Suppressor macrophage (primary cell): ENCODE measurements around the gene GRHL1.
"Not testable (repeated sequence)": the region's sequence is repeated elsewhere in the genome, so short reads cannot be mapped to it uniquely, and the experiment has no call there.

Experiments used
- DNase-seq, 4 experiments: peaks; one replicate each; pipeline ENCODE4 v3.0.0-alpha.2; 2020 to 2022

The GRHL1 gene

DNA sequence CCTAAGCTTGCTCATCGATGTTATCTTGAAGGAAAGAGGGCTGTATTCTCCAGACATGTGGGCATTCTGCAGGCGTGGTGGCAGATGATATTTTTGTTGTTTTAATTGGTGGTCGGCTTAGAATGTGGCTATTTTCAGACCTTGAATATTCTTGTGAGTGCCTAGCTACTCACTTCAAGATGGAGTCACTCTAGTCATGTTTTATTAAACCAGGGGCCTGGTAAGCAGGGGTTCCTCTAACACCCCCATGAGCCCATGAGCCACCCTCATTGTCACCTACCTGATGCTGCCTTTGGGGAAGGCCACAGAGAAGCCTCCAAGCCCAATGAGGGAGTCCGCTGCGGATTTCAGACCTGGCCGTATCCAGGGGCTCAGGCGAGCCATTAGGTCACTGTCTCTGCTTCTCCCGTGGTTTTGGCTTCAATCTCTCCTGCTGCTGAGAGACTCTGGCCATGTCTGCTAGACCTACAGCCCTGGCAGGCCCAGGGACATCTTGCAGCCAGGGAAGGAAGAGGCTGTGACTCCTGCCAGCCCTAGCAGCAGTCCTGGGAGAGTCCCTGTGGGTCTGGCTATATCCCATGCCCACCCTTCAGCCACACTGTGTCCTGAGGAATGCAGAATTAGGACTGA, 75.6 kb downstream of the GRHL1 start:
- DNase-seq = no peak

DNA sequence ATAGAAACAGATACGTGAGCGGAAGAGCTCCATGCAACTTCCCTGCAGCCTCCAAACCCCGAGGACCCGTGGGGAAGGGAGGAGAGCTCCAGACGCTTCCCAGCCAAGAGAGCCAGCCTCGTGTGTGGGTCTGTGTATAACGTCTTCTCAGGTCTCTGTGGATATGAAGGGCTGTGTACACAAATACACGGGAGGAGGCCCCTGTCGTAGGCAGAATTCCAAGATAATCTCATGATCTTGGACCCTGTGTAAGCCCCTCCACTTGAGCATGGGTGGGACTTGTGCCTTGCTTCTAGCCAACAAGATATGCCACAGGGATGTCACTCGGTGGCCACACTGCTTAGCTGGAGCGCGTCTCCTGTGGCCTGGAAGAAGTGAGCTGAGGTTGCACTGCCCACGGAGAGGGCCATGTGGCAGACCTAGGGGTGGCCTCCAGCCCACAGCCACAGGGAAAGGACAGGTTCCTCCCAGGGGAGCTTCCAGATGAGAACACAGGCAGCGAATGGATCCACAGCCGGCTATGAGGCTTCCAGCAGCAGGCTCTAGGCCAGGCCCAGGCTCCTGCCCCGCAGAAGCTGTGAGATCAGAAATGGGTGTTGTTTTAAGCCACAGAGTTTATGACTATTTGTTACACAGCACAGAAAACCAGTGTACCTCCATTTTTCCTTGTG, 76.3 kb downstream of the GRHL1 start:
- DNase-seq = peak in 2 of 4 experiments; percentile 35 to 50

DNA sequence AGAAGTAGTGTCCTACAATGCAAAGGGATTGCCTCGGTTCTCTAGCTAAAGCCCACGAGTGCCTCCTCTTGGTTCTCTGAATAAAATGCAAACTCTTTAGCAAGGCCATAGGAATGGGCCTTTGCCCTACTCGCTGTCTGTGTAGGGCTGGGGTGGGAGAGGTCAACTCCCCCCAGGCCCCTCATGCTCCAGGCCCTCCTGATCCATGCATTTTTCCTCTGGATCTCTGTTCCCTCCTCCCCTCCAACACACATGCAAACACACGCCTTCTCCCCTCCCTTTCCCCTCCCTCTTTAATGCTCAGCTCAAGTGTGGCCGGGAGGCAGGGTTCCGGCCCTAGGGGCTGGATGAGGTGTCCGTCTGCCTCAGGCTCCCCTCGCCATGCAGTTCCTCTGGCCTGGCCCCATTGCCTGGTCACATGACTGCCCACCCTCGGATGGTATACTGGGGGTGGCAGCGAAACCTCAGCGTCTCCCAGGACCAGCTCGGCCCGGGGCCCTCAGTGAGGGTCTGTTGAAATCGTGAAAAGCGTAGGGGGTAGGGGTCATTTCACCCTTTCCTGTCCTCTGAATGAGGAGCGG, 77.0 kb downstream of the GRHL1 start:
- DNase-seq = peak; percentile 44 to 66 (median 54)

DNA sequence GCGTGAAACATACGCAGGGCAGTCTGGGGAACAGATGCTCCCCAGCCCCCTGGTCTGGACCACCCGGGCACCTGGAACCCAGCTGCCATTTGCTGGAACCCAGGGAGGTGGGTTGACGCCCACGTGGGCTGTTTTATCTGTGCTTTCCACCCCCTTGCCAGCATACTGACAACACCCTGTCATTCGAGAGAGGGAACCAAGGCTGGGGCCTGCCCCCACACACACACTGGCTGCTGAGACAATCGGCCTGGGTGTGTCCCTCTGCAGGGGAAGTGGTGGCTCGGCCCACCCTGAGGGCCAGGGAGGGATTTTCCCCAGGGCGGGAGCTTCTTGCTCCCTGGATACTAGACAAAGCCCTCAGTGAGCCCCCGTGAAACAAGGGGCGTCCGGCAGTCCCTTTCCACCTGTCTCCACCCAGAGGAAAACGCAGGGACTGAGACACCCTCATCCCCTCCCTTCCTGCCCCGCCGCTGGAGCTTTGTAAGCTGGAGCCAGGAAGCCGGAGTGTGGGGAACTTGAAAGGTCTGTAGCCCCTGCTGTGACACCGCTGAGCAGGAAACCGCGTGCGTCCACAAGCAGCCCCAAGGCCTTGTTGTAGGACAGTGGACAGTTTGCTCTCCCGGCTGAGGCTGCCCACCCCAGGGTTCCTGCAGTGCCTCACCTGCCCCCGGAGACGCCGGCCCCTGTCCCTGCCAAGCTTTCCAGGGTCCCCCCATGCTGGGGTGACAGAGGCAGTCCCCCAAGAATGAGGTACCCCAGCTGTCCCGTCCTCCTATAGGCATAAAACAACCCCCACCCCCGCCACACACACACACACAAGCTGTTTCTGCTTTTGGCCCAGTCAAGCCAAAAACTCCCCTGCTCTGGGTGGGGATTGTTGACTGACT, 77.7 kb downstream of the GRHL1 start:
- peak; percentile 91 to 96 (median 94) for DNase-seq

DNA sequence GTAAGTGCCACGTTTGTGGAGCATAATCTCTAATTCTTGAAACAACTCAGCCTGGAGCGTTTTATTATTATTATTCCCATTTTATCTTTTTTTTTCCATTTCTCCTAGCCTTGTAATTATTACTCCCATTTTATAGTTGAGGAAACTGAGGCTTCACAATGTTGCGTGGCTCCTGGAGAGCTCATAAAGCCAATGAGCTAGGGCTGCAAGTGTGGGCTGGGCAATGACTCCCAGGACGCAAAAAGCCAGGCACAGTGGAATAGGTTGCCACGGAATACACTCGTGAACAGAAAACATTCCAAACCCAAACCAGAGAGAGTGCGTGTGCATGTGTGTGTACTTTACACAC, 78.4 kb downstream of the GRHL1 start:
- DNase-seq = no peak

- DNase-seq = no peak
Observed at GRCh38 chr2:10030311-10030736, 78.8 kb downstream of the GRHL1 start.

GRCh38 chr2:10030798-10031197, 79.3 kb downstream of the GRHL1 start:
- DNase-seq = not testable (repeated sequence)

GRCh38 chr2:10031886-10032745, 80.6 kb downstream of the GRHL1 start:
- DNase-seq = no peak

- DNase-seq = no peak
Observed at GRCh38 chr2:10032746-10033105, 81.2 kb downstream of the GRHL1 start.

- DNase-seq = no peak
Observed at GRCh38 chr2:10033251-10034006, 81.9 kb downstream of the GRHL1 start.

- DNase-seq = peak; percentile 70 to 87 (median 80)
Observed at GRCh38 chr2:10034333-10035052, 83.0 kb downstream of the GRHL1 start.

DNA sequence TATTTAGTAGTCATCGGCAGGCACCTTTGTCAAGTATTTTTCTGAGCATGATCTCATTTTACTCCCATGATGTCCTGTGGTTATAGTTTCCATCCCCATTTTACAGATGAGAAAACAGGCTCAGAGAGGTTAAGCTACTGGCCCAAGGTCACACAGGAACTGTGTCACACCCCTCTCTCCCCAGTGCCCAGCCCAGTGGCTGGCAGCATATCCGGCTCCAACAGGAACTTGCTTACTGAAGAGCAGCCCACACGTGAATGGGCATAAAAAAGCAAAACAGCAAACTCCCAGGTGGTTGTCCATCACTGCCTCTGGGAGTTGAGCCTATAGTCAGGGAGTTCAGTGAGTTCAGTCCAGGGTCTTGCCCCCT, 83.5 kb downstream of the GRHL1 start:
- DNase-seq = peak; percentile 59 to 76 (median 70)

DNA sequence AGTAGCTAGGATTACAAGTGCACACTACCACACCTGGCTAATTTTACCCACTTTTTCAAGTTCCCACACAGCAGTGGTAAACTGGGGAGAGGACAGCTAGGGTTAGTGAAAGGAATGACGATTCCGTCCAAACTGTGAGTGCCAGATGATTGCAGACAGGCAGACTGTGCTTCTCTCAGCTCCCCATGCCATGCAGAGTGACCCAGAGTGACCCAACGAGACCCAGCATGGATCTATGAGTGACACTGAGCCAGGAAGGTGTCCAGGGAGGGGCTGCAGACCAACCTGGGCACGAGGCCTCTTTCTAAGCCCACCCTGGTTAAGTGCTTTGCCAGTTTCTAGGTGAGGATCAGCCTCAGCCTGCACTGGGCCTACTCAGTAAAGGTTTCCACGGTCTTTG, 84.1 kb downstream of the GRHL1 start:
- no peak for DNase-seq

- peak; percentile 90 to 95 (median 92) for DNase-seq
Observed at GRCh38 chr2:10036095-10036884, 84.8 kb downstream of the GRHL1 start.

GRCh38 chr2:10038123-10038522, 86.6 kb downstream of the GRHL1 start:
- DNase-seq = no peak

- DNase-seq = no peak
Observed at GRCh38 chr2:10038716-10039115, 87.2 kb downstream of the GRHL1 start.

DNA sequence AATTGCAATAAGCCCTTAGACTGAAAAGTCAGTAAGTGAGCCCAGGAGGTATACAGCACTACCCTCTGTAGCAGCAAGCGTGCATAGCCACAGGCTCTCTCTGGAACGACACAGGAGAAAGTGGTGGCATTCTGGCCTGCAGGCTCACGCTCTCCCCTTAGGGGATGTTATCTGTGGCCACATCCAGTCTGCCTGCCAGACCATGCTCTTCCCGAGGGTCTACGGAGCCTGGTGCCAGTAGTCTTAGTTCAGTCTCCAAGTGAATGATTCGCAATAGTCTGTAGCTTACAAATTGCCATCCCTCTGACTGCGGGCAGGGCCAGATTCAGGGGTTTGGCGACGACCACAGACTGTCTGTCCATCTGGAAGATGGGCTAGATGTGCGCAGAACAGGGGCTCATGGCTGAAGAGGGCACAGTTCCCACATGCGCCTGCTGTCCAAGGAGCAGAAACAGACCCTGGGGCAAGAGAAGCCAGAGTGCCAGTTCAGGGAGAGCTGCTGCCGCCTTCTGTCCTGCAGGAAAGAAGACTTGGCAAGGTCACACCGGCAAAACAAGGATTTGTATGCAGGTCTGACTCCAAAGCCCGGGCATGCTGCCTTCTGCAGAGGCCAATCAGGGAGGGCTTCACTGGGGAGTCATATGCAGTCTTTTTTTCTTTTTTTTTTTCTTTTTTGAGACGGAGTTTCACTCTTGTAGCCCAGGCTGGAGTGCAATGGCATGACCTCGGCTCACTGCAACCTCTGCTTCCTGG, 88.3 kb downstream of the GRHL1 start:
- DNase-seq = no peak

DNA sequence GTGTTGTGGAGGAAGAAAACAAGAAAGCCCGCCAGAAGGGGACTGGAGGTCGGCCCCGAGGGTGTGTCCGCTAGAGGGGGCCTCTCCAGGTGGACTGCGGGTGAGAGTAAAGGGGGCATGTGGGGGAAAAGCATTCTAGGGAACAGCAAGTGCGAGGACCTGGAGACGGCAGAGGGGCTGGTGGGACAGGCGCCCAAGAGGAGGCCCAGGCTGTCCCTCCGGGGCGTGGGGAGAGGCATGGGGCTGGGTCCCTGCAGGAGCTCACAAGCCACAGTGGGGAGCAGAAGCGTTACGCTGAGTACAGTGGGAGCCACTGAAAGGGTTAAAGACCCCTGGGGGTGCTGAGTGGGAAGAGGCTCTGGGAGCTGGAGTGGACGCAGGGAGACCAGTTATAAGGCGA, 90.2 kb downstream of the GRHL1 start:
- no peak for DNase-seq
